GM23338 (cell line): ENCODE data around the gene RND3. TPM values are rescaled to one million over a fixed set of nuclear protein-coding genes. Genes with fewer than 3 reads are reported as not detected.

Experiments used
- ATAC-seq: fragments of 200-7000 bp; cut with Tn5 transposase; 3 replicates; pipeline ENCODE4 v1.9.1; 2020
- DNase-seq: peaks from one replicate; pipeline ENCODE4 v3.0.0-alpha.2; 2015; ENCODE audit warnings: low spot score
- H2AFZ ChIP-seq: fragments of 200-600 bp; sonication (generic); 2 replicates; pipeline ENCODE4 v1.8.0; 2016; ENCODE audit warnings: antibody characterized with exemption, mild to moderate bottlenecking, moderate library complexity
- H3F3A ChIP-seq: fragments of 200-600 bp; sonication (generic); replicated peaks from 2 replicates; pipeline ENCODE4 v1.8.0; 2017; ENCODE audit warnings: antibody characterized with exemption, mixed run types, low read depth
- H3K27ac ChIP-seq: fragments of 200-600 bp; sonication (generic); 2 replicates; pipeline ENCODE4 v1.6.1; 2016; ENCODE audit warnings: low read depth
- H3K27me3 ChIP-seq: fragments of 200-600 bp; sonication (generic); 2 replicates; pipeline ENCODE4 v1.8.0; 2016; ENCODE audit warnings: mild to moderate bottlenecking, mixed run types, moderate library complexity; ENCODE audit not compliant: insufficient read depth
- H3K36me3 ChIP-seq: fragments of 200-600 bp; sonication (generic); 2 replicates; pipeline ENCODE4 v1.8.0; 2016; ENCODE audit warnings: mild to moderate bottlenecking; ENCODE audit not compliant: insufficient read depth
- H3K4me1 ChIP-seq: fragments of 200-600 bp; sonication (generic); 2 replicates; pipeline ENCODE4 v1.8.0; 2016; ENCODE audit warnings: mild to moderate bottlenecking, moderate library complexity; ENCODE audit not compliant: insufficient read depth
- H3K4me2 ChIP-seq: fragments of 200-600 bp; sonication (generic); 2 replicates; pipeline ENCODE4 v1.7.1; 2017; ENCODE audit warnings: mixed run types
- H3K4me3 ChIP-seq: fragments of 200-600 bp; sonication (generic); 2 replicates; pipeline ENCODE4 v1.6.1; 2016; ENCODE audit warnings: mixed run types
- H3K79me2 ChIP-seq: fragments of 200-600 bp; sonication (generic); replicated peaks from 2 replicates; pipeline ENCODE4 v1.8.0; 2017; ENCODE audit warnings: mild to moderate bottlenecking; ENCODE audit not compliant: insufficient read depth
- H3K9me2 ChIP-seq: fragments of 200-600 bp; sonication (generic); 2 replicates; pipeline ENCODE4 v1.8.0; 2017; ENCODE audit not compliant: insufficient read depth
- H4K20me1 ChIP-seq: fragments of 200-600 bp; sonication (generic); replicated peaks from 2 replicates; pipeline ENCODE4 v1.8.0; 2017; ENCODE audit warnings: mild to moderate bottlenecking; ENCODE audit not compliant: insufficient read depth
- H3K27ac Mint-ChIP-seq: 2 replicates; pipeline ENCODE4 v1.8.0; 2020; ENCODE audit warnings: inconsistent platforms, mild to moderate bottlenecking, moderate library complexity, mixed read lengths
- H3K27me3 Mint-ChIP-seq: 3 replicates; pipeline ENCODE4 v1.8.0; 2022; ENCODE audit warnings: low read depth, mild to moderate bottlenecking, moderate library complexity, mixed read lengths, inconsistent platforms; ENCODE audit not compliant: insufficient read depth, poor library complexity
- H3K36me3 Mint-ChIP-seq: 3 replicates; pipeline ENCODE4 v1.8.0; 2021; ENCODE audit warnings: low read depth, mild to moderate bottlenecking, inconsistent platforms, moderate library complexity, mixed read lengths
- H3K4me1 Mint-ChIP-seq: 3 replicates; pipeline ENCODE4 v1.8.0; 2020; ENCODE audit warnings: mild to moderate bottlenecking, inconsistent platforms, mixed read lengths
- H3K4me3 Mint-ChIP-seq: 3 replicates; pipeline ENCODE4 v1.8.0; 2021; ENCODE audit warnings: moderate library complexity, mild to moderate bottlenecking, inconsistent platforms, mixed read lengths
- H3K9me3 Mint-ChIP-seq: 3 replicates; pipeline ENCODE4 v1.8.0; 2020; ENCODE audit warnings: moderate library complexity, mild to moderate bottlenecking, inconsistent platforms, mixed read lengths
- CREB1 ChIP-seq: fragments of 250-450 bp; sonication (Bioruptor Pico); IDR thresholded peaks from 2 replicates; pipeline ENCODE4 v1.5.0; 2020; ENCODE audit warnings: low read depth, mild to moderate bottlenecking, moderate library complexity
- EZH2 ChIP-seq: fragments of 200-600 bp; sonication (generic); IDR thresholded peaks from one replicate; pipeline ENCODE4 v1.8.0; 2017; ENCODE audit warnings: antibody characterized with exemption, mild to moderate bottlenecking, low read depth; ENCODE audit not compliant: unreplicated experiment
- EZH2phosphoT487 ChIP-seq: fragments of 200-600 bp; sonication (generic); IDR thresholded peaks from one replicate; pipeline ENCODE4 v1.8.1; 2018; ENCODE audit warnings: antibody characterized with exemption; ENCODE audit not compliant: unreplicated experiment
- JUNB ChIP-seq: IDR thresholded peaks from one replicate; pipeline ENCODE4 v1.6.1; 2016; ENCODE audit warnings: antibody characterized with exemption; ENCODE audit not compliant: unreplicated experiment
- NANOG ChIP-seq: IDR thresholded peaks from 2 replicates; pipeline ENCODE4 v1.6.1; 2016; ENCODE audit warnings: antibody characterized with exemption, borderline replicate concordance
- POLR2AphosphoS5 ChIP-seq: IDR thresholded peaks from 2 replicates; pipeline ENCODE4 v1.6.1; 2016; ENCODE audit warnings: antibody characterized with exemption, low read depth
- REST ChIP-seq: IDR thresholded peaks from one replicate; pipeline ENCODE4 v1.6.1; 2018; ENCODE audit warnings: antibody characterized with exemption; ENCODE audit not compliant: unreplicated experiment
- STAT1 ChIP-seq: IDR thresholded peaks from one replicate; pipeline ENCODE4 v1.6.1; 2016; ENCODE audit warnings: antibody characterized with exemption; ENCODE audit not compliant: unreplicated experiment
- ZNF114 ChIP-seq: fragments of 250-450 bp; sonication (Bioruptor Pico); IDR thresholded peaks from 2 replicates; pipeline ENCODE4 v1.5.0; 2020; ENCODE audit warnings: mild to moderate bottlenecking, moderate library complexity
- ZNF331 ChIP-seq: fragments of 250-450 bp; sonication (Bioruptor Pico); IDR thresholded peaks from 2 replicates; pipeline ENCODE4 v1.5.0; 2020; ENCODE audit warnings: low read depth, mild to moderate bottlenecking, moderate library complexity
- polyA plus RNA-seq: library from polyadenylated mRNA; unstranded; fragments of >200 nt; fragmentation: Nextera tagmentation; extraction: Ambion mirVana; gene quantifications from 2 replicates; pipeline ENCODE4 v1.2.1, GENCODE V29; 2016
- total RNA-seq: library from RNA; depleted of rRNA; stranded (reverse); fragments of >200 nt; shearing (Covaris generic); gene quantifications from 2 replicates; pipeline ENCODE4 v1.2.3, GENCODE V29; 2014
- TF ChIP-seq, protein P1 (sequence below), 2 experiments: fragments of 200-600 bp in 1 of 2; sonication (generic) in 1 of 2; conservative IDR thresholded peaks; 2 replicates each; pipeline versions ENCODE4 v1.5.1 to v1.6.1; 2016 to 2017; ENCODE audit warnings: antibody characterized with exemption in 2 of 2, low read depth in 2 of 2, mild to moderate bottlenecking in 2 of 2, moderate library complexity in 1 of 2
- TF ChIP-seq, protein P2 (sequence below): IDR thresholded peaks from 2 replicates; pipeline ENCODE4 v1.6.1; 2016; ENCODE audit warnings: antibody characterized with exemption
- TF ChIP-seq, protein P3 (sequence below): fragments of 250-450 bp; sonication (Bioruptor Pico); IDR thresholded peaks from 2 replicates; pipeline ENCODE4 v1.5.0; 2020; ENCODE audit warnings: mild to moderate bottlenecking, moderate library complexity

Gene RND3
- total and polyA plus RNA-seq, 2 experiments from 2014 or later, result 48.2 to 55.3 TPM

- Histone ChIP-seq H3K4me1 (peaks cover 68% of the 10 kb centered on the region), H3K27me3 (no peaks in the 10 kb centered on the region), H3K36me3 (peaks cover 31% of the 10 kb centered on the region), H3F3A (no peaks in the 10 kb centered on the region), H3K4me3 (peak overlapping the region; percentile 97), H4K20me1 (peaks cover 69% of the 10 kb centered on the region), H2AFZ (no peak overlapping the region), H3K79me2 (peaks cover 95% of the 10 kb centered on the region), H3K27ac (0 out of 2 replicates have a peak overlapping the region, but pooled peaks have one; percentile 24), H3K4me2 (peak overlapping the region; percentile 91), H3K9me2 (no peaks in the 10 kb centered on the region)
- Mint-ChIP-seq H3K36me3 (peaks cover 74% of the 10 kb centered on the region), H3K4me3 (peak overlapping the region; percentile 51), H3K9me3 (no peaks in the 10 kb centered on the region; the same call in 2 of the 3 replicates), H3K27ac (0 out of 2 replicates have a peak overlapping the region, but pooled peaks have one; percentile 44), H3K4me1 (peaks cover 64% of the 10 kb centered on the region), H3K27me3 (peaks cover 20% of the 10 kb centered on the region)
- TF ChIP-seq JUNB (no peak), POLR2AphosphoS5 (no peak), EZH2 (no peak), CREB1 (CRISPR knock-in tag) (no peak), ZNF114 (CRISPR knock-in tag) (no peak), NANOG (no peak), REST (no peak), STAT1 (no peak), ZNF331 (no peak), EZH2phosphoT487 (no peak)
- TF ChIP-seq, protein P1, sequence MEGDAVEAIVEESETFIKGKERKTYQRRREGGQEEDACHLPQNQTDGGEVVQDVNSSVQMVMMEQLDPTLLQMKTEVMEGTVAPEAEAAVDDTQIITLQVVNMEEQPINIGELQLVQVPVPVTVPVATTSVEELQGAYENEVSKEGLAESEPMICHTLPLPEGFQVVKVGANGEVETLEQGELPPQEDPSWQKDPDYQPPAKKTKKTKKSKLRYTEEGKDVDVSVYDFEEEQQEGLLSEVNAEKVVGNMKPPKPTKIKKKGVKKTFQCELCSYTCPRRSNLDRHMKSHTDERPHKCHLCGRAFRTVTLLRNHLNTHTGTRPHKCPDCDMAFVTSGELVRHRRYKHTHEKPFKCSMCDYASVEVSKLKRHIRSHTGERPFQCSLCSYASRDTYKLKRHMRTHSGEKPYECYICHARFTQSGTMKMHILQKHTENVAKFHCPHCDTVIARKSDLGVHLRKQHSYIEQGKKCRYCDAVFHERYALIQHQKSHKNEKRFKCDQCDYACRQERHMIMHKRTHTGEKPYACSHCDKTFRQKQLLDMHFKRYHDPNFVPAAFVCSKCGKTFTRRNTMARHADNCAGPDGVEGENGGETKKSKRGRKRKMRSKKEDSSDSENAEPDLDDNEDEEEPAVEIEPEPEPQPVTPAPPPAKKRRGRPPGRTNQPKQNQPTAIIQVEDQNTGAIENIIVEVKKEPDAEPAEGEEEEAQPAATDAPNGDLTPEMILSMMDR (conservative IDR thresholded peaks at IDR 0.05; ENCODE audit: low read depth in 2 of 2), result no peak
- TF ChIP-seq, protein P2, sequence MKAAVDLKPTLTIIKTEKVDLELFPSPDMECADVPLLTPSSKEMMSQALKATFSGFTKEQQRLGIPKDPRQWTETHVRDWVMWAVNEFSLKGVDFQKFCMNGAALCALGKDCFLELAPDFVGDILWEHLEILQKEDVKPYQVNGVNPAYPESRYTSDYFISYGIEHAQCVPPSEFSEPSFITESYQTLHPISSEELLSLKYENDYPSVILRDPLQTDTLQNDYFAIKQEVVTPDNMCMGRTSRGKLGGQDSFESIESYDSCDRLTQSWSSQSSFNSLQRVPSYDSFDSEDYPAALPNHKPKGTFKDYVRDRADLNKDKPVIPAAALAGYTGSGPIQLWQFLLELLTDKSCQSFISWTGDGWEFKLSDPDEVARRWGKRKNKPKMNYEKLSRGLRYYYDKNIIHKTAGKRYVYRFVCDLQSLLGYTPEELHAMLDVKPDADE, result no peak
- TF ChIP-seq, protein P3, sequence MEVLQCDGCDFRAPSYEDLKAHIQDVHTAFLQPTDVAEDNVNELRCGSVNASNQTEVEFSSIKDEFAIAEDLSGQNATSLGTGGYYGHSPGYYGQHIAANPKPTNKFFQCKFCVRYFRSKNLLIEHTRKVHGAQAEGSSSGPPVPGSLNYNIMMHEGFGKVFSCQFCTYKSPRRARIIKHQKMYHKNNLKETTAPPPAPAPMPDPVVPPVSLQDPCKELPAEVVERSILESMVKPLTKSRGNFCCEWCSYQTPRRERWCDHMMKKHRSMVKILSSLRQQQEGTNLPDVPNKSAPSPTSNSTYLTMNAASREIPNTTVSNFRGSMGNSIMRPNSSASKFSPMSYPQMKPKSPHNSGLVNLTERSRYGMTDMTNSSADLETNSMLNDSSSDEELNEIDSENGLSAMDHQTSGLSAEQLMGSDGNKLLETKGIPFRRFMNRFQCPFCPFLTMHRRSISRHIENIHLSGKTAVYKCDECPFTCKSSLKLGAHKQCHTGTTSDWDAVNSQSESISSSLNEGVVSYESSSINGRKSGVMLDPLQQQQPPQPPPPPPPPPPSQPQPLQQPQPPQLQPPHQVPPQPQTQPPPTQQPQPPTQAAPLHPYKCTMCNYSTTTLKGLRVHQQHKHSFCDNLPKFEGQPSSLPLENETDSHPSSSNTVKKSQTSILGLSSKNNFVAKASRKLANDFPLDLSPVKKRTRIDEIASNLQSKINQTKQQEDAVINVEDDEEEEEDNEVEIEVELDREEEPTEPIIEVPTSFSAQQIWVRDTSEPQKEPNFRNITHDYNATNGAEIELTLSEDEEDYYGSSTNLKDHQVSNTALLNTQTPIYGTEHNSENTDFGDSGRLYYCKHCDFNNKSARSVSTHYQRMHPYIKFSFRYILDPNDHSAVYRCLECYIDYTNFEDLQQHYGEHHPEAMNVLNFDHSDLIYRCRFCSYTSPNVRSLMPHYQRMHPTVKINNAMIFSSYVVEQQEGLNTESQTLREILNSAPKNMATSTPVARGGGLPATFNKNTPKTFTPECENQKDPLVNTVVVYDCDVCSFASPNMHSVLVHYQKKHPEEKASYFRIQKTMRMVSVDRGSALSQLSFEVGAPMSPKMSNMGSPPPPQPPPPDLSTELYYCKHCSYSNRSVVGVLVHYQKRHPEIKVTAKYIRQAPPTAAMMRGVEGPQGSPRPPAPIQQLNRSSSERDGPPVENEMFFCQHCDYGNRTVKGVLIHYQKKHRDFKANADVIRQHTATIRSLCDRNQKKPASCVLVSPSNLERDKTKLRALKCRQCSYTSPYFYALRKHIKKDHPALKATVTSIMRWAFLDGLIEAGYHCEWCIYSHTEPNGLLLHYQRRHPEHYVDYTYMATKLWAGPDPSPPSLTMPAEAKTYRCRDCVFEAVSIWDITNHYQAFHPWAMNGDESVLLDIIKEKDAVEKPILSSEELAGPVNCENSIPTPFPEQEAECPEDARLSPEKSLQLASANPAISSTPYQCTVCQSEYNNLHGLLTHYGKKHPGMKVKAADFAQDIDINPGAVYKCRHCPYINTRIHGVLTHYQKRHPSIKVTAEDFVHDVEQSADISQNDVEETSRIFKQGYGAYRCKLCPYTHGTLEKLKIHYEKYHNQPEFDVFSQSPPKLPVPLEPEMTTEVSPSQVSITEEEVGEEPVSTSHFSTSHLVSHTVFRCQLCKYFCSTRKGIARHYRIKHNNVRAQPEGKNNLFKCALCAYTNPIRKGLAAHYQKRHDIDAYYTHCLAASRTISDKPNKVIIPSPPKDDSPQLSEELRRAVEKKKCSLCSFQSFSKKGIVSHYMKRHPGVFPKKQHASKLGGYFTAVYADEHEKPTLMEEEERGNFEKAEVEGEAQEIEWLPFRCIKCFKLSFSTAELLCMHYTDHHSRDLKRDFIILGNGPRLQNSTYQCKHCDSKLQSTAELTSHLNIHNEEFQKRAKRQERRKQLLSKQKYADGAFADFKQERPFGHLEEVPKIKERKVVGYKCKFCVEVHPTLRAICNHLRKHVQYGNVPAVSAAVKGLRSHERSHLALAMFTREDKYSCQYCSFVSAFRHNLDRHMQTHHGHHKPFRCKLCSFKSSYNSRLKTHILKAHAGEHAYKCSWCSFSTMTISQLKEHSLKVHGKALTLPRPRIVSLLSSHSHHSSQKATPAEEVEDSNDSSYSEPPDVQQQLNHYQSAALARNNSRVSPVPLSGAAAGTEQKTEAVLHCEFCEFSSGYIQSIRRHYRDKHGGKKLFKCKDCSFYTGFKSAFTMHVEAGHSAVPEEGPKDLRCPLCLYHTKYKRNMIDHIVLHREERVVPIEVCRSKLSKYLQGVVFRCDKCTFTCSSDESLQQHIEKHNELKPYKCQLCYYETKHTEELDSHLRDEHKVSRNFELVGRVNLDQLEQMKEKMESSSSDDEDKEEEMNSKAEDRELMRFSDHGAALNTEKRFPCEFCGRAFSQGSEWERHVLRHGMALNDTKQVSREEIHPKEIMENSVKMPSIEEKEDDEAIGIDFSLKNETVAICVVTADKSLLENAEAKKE (CRISPR knock-in tag), result no peak
- no peak for ATAC-seq
- no peak for DNase-seq
Measured at GRCh38 chr2:150482667-150483400, 4.6 kb downstream of the RND3 start.
